ENCODE data around the gene SMAD6. TPM values are rescaled to one million over a fixed set of nuclear protein-coding genes. Genes with fewer than 3 reads are reported as not detected.
A peak's percentile ranks its signal among the peaks of the same experiment; 100 is the strongest.

Gene SMAD6
- polyA plus RNA-seq, 1 donor from 2014 or later: 0.16 TPM

- no peaks in the 10 kb centered on the region for H3K9me2 ChIP-seq (ENCODE audit: insufficient read depth, low read length)
- H3K9me3 ChIP-seq (ENCODE audit: low read length): no peaks in the 10 kb centered on the region
- TF ChIP-seq POLR2AphosphoS5 (IDR thresholded peaks at IDR 0.05) (no peak), MXI1 (conservative IDR thresholded peaks at IDR 0.05; ENCODE audit: poor library complexity, severe bottlenecking) (no peak), CTCF (IDR thresholded peaks at IDR 0.05; ENCODE audit: poor library complexity, severe bottlenecking) (no peak), EZH2 (IDR thresholded peaks at IDR 0.05; ENCODE audit: borderline replicate concordance, insufficient read depth, low read length, poor library complexity, severe bottlenecking) (no peak), SMC3 (conservative IDR thresholded peaks at IDR 0.05; ENCODE audit: poor library complexity) (no peak), EP300 (conservative IDR thresholded peaks at IDR 0.05; ENCODE audit: poor library complexity, severe bottlenecking) (no peak), RAD21 (conservative IDR thresholded peaks at IDR 0.05) (no peak), TAF1 (IDR thresholded peaks at IDR 0.05; ENCODE audit: low read depth) (no peak), REST (IDR thresholded peaks at IDR 0.05; ENCODE audit: borderline replicate concordance) (no peak)
- H4K20me1 ChIP-seq (ENCODE audit: insufficient read depth): no peaks in the 10 kb centered on the region
- peak overlapping the region; percentile 64 for H3K4me3 ChIP-seq (ENCODE audit: low read length)
- peak overlapping the region; percentile 25 for H3K4me2 ChIP-seq (ENCODE audit: low read length)
- H3K9ac ChIP-seq (ENCODE audit: low read length): no peak overlapping the region
- no peaks in the 10 kb centered on the region for H3K79me2 ChIP-seq (replicated peaks; ENCODE audit: insufficient read depth, low read length)
- H2AFZ ChIP-seq (ENCODE audit: low read depth, low read length): no peak overlapping the region
- H3F3A ChIP-seq (ENCODE audit: insufficient read depth, low read length, poor library complexity, severe bottlenecking): no peaks in the 10 kb centered on the region
- H3K36me3 ChIP-seq (ENCODE audit: insufficient read depth, low read length): no peaks in the 10 kb centered on the region
- peaks cover 58% of the 10 kb centered on the region for H3K27me3 ChIP-seq (ENCODE audit: insufficient read depth, low read depth, low read length)
- no peak overlapping the region for H3K27ac ChIP-seq (ENCODE audit: low read length)
These were observed 1.1 kb upstream of the SMAD6 start for GRCh38 chr15:66700802-66701421.

GRCh38 chr15:66701422-66702034 is 508 bp upstream of the SMAD6 start:
- Histone ChIP-seq H3K27me3 (ENCODE audit: insufficient read depth, low read depth, low read length) (peaks cover 60% of the 10 kb centered on the region), H3K9me3 (ENCODE audit: low read length) (no peaks in the 10 kb centered on the region), H3K79me2 (replicated peaks; ENCODE audit: insufficient read depth, low read length) (no peaks in the 10 kb centered on the region), H3K4me3 (ENCODE audit: low read length) (peak overlapping the region; percentile 64), H3F3A (ENCODE audit: insufficient read depth, low read length, poor library complexity, severe bottlenecking) (no peaks in the 10 kb centered on the region), H3K9ac (ENCODE audit: low read length) (no peak overlapping the region), H4K20me1 (ENCODE audit: insufficient read depth) (no peaks in the 10 kb centered on the region), H3K27ac (ENCODE audit: low read length) (no peak overlapping the region), H3K36me3 (ENCODE audit: insufficient read depth, low read length) (no peaks in the 10 kb centered on the region), H3K4me2 (ENCODE audit: low read length) (peak overlapping the region; percentile 25), H3K9me2 (ENCODE audit: insufficient read depth, low read length) (no peaks in the 10 kb centered on the region), H2AFZ (ENCODE audit: low read depth, low read length) (no peak overlapping the region)
- TF ChIP-seq RAD21 (conservative IDR thresholded peaks at IDR 0.05) (no peak), EZH2 (IDR thresholded peaks at IDR 0.05; ENCODE audit: borderline replicate concordance, insufficient read depth, low read length, poor library complexity, severe bottlenecking) (peak; percentile 46)

All from neural cell (in vitro differentiated cells).